ENCODE results near the gene CLPX. TPM values are rescaled to one million over a fixed set of nuclear protein-coding genes. Genes with fewer than 3 reads are reported as not detected.
"Not testable (repeated sequence)": the region's sequence is repeated elsewhere in the genome, so short reads cannot be mapped to it uniquely, and the experiment has no call there.

Gene CLPX
- total RNA-seq, 4 donors from 2014 or later = 51.0 to 57.4 (median 54.1) TPM

DNA sequence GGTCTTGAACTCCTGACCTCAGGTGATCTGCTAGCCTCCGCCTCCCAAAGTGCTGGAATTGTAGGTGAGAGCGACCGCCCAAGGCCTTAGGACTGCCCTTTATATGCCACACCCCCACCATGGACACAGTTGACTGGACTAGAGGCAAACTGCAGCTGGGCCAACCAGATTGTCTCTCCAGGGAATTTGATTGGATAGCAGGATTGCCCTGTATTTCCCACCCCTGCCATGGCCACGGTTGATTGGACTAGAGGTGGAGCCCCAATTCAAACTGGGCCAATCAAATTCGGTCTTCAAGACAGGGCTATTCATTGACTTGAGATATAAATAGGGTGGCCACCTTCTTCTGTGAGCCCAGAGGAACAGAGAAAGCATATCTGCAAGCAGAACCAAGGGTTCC lies 6.9 kb upstream of the CLPX start:
- no peak for DNase-seq
- Histone ChIP-seq H3K4me1 (peaks cover 0 to 29% (median 0%) of the 10 kb centered on the region in 3 donors), H3K27me3 (no peaks in the 10 kb centered on the region), H3K4me3 (no peak overlapping the region), H3K36me3 (no peaks in the 10 kb centered on the region), H3K9me3 (no peaks in the 10 kb centered on the region), H3K27ac (no peak overlapping the region)
- 80 to 85% methylated on average over 1 to 3 of the region's 5 CpGs for WGBS, 2 donors
- intact Hi-C loops (cut with DNase I) = no loop called here
- TF ChIP-seq, protein P1, sequence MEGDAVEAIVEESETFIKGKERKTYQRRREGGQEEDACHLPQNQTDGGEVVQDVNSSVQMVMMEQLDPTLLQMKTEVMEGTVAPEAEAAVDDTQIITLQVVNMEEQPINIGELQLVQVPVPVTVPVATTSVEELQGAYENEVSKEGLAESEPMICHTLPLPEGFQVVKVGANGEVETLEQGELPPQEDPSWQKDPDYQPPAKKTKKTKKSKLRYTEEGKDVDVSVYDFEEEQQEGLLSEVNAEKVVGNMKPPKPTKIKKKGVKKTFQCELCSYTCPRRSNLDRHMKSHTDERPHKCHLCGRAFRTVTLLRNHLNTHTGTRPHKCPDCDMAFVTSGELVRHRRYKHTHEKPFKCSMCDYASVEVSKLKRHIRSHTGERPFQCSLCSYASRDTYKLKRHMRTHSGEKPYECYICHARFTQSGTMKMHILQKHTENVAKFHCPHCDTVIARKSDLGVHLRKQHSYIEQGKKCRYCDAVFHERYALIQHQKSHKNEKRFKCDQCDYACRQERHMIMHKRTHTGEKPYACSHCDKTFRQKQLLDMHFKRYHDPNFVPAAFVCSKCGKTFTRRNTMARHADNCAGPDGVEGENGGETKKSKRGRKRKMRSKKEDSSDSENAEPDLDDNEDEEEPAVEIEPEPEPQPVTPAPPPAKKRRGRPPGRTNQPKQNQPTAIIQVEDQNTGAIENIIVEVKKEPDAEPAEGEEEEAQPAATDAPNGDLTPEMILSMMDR (IDR thresholded peaks at IDR 0.05) = no peak
- TF ChIP-seq POLR2A (IDR thresholded peaks at IDR 0.05) = no peak

DNA sequence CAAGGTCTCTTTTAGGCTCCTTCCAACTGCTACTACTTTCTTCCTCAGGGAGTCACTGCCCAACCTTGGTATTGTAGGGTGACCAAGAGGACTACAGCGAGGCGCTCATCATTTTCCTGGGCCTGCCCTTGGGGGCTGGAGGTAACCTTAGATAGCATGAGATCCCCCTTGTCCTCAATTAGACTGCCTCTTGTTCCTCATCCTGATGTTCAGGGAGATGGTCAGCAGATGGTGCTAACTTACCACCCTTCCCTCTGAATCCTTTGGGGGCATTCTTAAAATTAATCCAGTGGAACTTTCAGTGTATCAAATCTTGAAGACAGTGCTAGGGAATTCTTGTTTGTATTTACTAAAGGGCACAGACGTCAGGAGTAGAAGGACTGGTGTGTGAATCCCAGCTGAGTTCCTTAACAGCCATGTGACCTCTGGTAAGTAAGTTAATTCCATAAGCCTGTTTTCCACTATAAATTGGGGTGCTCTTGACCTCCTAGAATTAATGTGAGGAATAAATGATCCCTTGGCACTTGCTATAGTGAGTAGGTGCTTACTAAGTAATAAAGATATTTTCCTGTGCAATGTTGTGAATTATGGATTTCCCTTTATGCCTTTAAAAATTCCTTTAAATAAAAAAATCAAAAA lies 4.1 kb upstream of the CLPX start:
- TF ChIP-seq, protein P1 (IDR thresholded peaks at IDR 0.05) = peak; percentile 18 to 59 (median 50)
- no peak for TF ChIP-seq POLR2A (IDR thresholded peaks at IDR 0.05)
- Histone ChIP-seq H3K27ac (no peak overlapping the region), H3K36me3 (no peaks in the 10 kb centered on the region), H3K4me1 (peaks cover 0 to 9% (median 0%) of the 10 kb centered on the region in 3 donors), H3K9me3 (no peaks in the 10 kb centered on the region), H3K27me3 (no peaks in the 10 kb centered on the region), H3K4me3 (no peak overlapping the region)
- intact Hi-C loops (cut with DNase I) = no loop called here
- DNase-seq = no peak
- WGBS, 2 donors = 11 to 26% methylated on average over 3 of the region's 3 CpGs

DNA sequence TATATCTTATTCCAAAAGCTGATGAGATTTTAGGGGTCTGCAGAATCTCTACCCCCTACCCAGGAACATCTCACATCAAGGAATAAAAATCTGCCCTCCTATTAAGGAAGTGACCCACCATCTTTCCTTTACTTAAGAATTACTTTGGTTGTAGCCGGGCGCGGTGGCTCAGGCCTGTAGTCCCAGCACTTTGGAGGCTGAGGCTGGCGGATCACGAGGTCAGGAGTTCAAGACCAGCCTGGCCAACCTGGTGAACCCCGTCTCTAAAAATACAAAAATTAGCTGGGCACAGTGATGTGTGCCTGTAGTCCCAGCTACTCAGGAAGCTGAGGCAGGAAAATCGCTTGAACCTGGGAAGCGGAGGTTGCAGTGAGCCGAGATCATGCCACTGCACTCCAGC lies 3.3 kb upstream of the CLPX start:
- intact Hi-C loops (cut with DNase I); H3K36me3 ChIP-seq; H3K27me3 ChIP-seq; H3K9me3 ChIP-seq; H3K27ac ChIP-seq; H3K4me3 ChIP-seq; DNase-seq: not testable (repeated sequence)
- WGBS, 2 donors = 79 to 88% methylated on average over 4 to 5 of the region's 9 CpGs
- H3K4me1 ChIP-seq = peaks cover 0 to 12% (median under 1%) of the 10 kb centered on the region in 3 donors

DNA sequence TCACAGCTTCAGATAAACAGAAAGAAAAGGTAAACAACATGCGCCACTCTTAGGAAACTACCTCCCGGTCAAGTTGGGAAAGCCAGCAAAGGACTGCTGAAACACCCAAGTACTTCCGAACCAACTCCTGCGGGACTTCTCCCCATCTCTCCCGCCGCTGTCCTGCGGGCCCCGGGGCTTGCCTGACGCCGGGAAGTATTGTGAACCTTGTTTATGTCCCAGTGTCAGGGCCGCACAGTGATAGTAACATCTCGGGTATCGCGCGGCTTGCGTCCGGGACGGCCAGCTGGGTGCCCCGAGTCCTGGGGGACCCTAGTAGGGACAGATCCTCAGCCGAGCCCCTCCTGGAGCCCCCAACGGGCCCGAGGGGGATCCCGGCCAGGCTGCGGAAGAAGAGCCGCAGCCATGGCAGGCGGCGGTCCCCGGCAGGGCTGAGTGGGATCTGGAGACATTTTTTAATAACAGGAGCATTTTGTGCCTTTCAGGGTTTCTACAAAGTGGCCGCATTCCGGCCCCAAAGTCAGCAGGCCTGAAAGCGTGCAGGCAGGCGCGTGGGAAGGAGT lies 756 bp downstream of the CLPX start:
- intact Hi-C loops (cut with DNase I) = no loop called here
- Histone ChIP-seq H3K36me3 (peaks cover 0 to 21% (median 0%) of the 10 kb centered on the region in 3 donors), H3K27ac (peak overlapping the region; percentile 92 to 99 (median 95)), H3K4me3 (peak overlapping the region; percentile 76 to 100 (median 79)), H3K9me3 (no peaks in the 10 kb centered on the region), H3K4me1 (peaks cover 7 to 52% (median 23%) of the 10 kb centered on the region in 3 donors), H3K27me3 (no peaks in the 10 kb centered on the region)
- TF ChIP-seq, protein P1 (IDR thresholded peaks at IDR 0.05) = no peak
- peak in 2 of 4 donors; percentile 29 to 35 for TF ChIP-seq POLR2A (IDR thresholded peaks at IDR 0.05)
- 0 to 2% methylated on average over 9 of the region's 33 CpGs for WGBS, 2 donors
- no peak for DNase-seq

DNA sequence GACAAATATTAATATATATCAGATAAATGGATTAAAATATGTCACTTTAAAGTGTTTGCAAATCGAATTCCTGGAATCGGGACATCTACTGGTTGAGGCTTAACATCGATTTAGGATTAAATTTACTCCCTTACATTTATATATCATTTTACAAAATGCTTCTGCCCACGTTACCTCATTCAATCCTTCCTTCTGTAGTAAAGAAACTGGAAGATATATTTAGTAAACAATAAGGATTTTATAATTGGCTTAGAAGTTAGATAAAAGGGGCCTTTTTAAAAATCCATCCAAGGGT lies 1.3 kb downstream of the CLPX start:
- intact Hi-C loops (cut with DNase I) = no loop called here
- Histone ChIP-seq H3K9me3 (no peaks in the 10 kb centered on the region), H3K27ac (peak overlapping the region; percentile 92 to 99 (median 95)), H3K27me3 (no peaks in the 10 kb centered on the region), H3K4me1 (peaks cover 7 to 58% (median 24%) of the 10 kb centered on the region in 3 donors), H3K36me3 (peaks cover 0 to 27% (median 0%) of the 10 kb centered on the region in 3 donors), H3K4me3 (peak overlapping the region; percentile 76 to 100 (median 79))
- DNase-seq = no peak
- WGBS, 2 donors = 2% methylated on average over 4 of the region's 4 CpGs
- TF ChIP-seq, protein P1 (IDR thresholded peaks at IDR 0.05) = no peak
- TF ChIP-seq POLR2A (IDR thresholded peaks at IDR 0.05) = no peak
